Hepatocyte (in vitro differentiated cells): Measurements from ENCODE around the gene EME2. TPM values are rescaled to one million over a fixed set of nuclear protein-coding genes. Genes with fewer than 3 reads are reported as not detected.

Experiments used
- DNase-seq: peaks from one replicate; pipeline ENCODE4 v3.0.0-alpha.2; 2016; ENCODE audit warnings: low spot score
- H2AFZ ChIP-seq: fragments of 200-600 bp; sonication (generic); 2 replicates; pipeline ENCODE4 v1.6.0; 2016; ENCODE audit warnings: antibody characterized with exemption, mild to moderate bottlenecking
- H3K27ac ChIP-seq: fragments of 200-600 bp; sonication (generic); 2 replicates; pipeline ENCODE4 v1.5.1; 2016; ENCODE audit warnings: mild to moderate bottlenecking
- H3K27me3 ChIP-seq: fragments of 200-600 bp; sonication (generic); 2 replicates; pipeline ENCODE4 v1.6.1; 2016
- H3K36me3 ChIP-seq: fragments of 200-600 bp; sonication (generic); replicated peaks from 2 replicates; pipeline ENCODE4 v1.5.1; 2016; ENCODE audit warnings: low read depth; ENCODE audit not compliant: insufficient read depth
- H3K4me1 ChIP-seq: fragments of 200-600 bp; sonication (generic); 2 replicates; pipeline ENCODE4 v1.5.1; 2016; ENCODE audit warnings: mild to moderate bottlenecking, moderate library complexity; ENCODE audit not compliant: insufficient read depth
- H3K4me2 ChIP-seq: fragments of 200-600 bp; sonication (generic); 2 replicates; pipeline ENCODE4 v1.6.0; 2016
- H3K4me3 ChIP-seq: fragments of 200-600 bp; sonication (generic); 2 replicates; pipeline ENCODE4 v1.5.1; 2016; ENCODE audit warnings: mild to moderate bottlenecking
- H3K79me2 ChIP-seq: fragments of 200-600 bp; sonication (generic); 2 replicates; pipeline ENCODE4 v1.6.0; 2017; ENCODE audit warnings: mild to moderate bottlenecking
- H3K9me2 ChIP-seq: fragments of 200-600 bp; sonication (generic); replicated peaks from 2 replicates; pipeline ENCODE4 v1.6.0; 2017; ENCODE audit warnings: mild to moderate bottlenecking; ENCODE audit not compliant: insufficient read depth
- H3K9me3 ChIP-seq: fragments of 200-600 bp; sonication (generic); 2 replicates; pipeline ENCODE4 v1.5.1; 2016; ENCODE audit warnings: low read depth, mild to moderate bottlenecking
- H4K20me1 ChIP-seq: fragments of 200-600 bp; sonication (generic); 2 replicates; pipeline ENCODE4 v1.6.0; 2016; ENCODE audit warnings: mild to moderate bottlenecking; ENCODE audit not compliant: insufficient read depth, poor library complexity, severe bottlenecking
- EZH2 ChIP-seq: fragments of 200-600 bp; sonication (generic); IDR thresholded peaks from 2 replicates; pipeline ENCODE4 v1.6.1; 2016; ENCODE audit warnings: antibody characterized with exemption, mild to moderate bottlenecking, borderline replicate concordance
- EZH2phosphoT487 ChIP-seq: fragments of 200-600 bp; sonication (generic); IDR thresholded peaks from one replicate; pipeline ENCODE4 v1.6.1; 2018; ENCODE audit warnings: antibody characterized with exemption, mild to moderate bottlenecking, low read depth, moderate library complexity; ENCODE audit not compliant: unreplicated experiment, severe bottlenecking
- WGBS: methylation state at CpG from one replicate; pipeline ENCODE4 v1.1.6; 2016; ENCODE audit warnings: low lambda C conversion rate; ENCODE audit errors: missing lambda C conversion rate; 5-methylcytosine and 5-hydroxymethylcytosine counted together
- polyA plus RNA-seq: library from polyadenylated mRNA; unstranded; fragments of >200 nt; fragmentation: Nextera tagmentation; extraction: Ambion mirVana; gene quantifications from 2 replicates; pipeline ENCODE4 v1.2.1, GENCODE V29; 2016
- total RNA-seq: library from RNA; depleted of rRNA; stranded (reverse); fragments of >200 nt; gene quantifications from 2 replicates; pipeline ENCODE4 v1.2.3, GENCODE V29; 2014
- TF ChIP-seq, protein P1 (sequence below): fragments of 200-600 bp; sonication (generic); IDR thresholded peaks from 2 replicates; pipeline ENCODE4 v1.5.1; 2016; ENCODE audit warnings: antibody characterized with exemption, mild to moderate bottlenecking; ENCODE audit not compliant: poor library complexity

EME2 gene
- total and polyA plus RNA-seq, 2 experiments from 2014 or later, result 17.7 to 20.8 TPM

DNA sequence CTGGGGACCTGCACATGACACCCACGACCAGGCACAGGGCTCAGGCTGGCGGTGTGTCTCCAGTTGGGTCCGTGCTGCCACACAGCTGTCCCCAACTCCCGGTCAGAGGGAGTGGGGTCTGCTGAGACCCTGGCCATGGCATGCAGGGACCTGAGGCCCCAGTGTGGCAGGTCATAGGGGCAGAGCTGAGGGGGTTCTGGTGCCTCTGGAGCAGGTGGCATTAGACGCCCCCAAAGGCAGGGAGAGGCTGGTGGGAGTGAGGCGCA lies 14.4 kb downstream of the EME2 start:
- H4K20me1 ChIP-seq, result peaks cover 5% of the 10 kb centered on the region
- H3K36me3 ChIP-seq, result no peaks in the 10 kb centered on the region
- H3K27me3 ChIP-seq, result no peaks in the 10 kb centered on the region
- no peaks in the 10 kb centered on the region for H3K9me3 ChIP-seq
- no peak overlapping the region for H3K27ac ChIP-seq
- WGBS, result 89% methylated on average over 6 of the region's 6 CpGs
- no peak overlapping the region for H3K4me2 ChIP-seq
- DNase-seq, result no peak
- peaks cover 36% of the 10 kb centered on the region for H3K79me2 ChIP-seq
- peaks cover 3% of the 10 kb centered on the region for H3K4me1 ChIP-seq
- H3K4me3 ChIP-seq, result no peak overlapping the region
- TF ChIP-seq EZH2phosphoT487 (no peak), EZH2 (no peak)
- TF ChIP-seq, protein P1, sequence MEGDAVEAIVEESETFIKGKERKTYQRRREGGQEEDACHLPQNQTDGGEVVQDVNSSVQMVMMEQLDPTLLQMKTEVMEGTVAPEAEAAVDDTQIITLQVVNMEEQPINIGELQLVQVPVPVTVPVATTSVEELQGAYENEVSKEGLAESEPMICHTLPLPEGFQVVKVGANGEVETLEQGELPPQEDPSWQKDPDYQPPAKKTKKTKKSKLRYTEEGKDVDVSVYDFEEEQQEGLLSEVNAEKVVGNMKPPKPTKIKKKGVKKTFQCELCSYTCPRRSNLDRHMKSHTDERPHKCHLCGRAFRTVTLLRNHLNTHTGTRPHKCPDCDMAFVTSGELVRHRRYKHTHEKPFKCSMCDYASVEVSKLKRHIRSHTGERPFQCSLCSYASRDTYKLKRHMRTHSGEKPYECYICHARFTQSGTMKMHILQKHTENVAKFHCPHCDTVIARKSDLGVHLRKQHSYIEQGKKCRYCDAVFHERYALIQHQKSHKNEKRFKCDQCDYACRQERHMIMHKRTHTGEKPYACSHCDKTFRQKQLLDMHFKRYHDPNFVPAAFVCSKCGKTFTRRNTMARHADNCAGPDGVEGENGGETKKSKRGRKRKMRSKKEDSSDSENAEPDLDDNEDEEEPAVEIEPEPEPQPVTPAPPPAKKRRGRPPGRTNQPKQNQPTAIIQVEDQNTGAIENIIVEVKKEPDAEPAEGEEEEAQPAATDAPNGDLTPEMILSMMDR, result no peak
- no peak overlapping the region for H2AFZ ChIP-seq
- H3K9me2 ChIP-seq, result no peaks in the 10 kb centered on the region

DNA sequence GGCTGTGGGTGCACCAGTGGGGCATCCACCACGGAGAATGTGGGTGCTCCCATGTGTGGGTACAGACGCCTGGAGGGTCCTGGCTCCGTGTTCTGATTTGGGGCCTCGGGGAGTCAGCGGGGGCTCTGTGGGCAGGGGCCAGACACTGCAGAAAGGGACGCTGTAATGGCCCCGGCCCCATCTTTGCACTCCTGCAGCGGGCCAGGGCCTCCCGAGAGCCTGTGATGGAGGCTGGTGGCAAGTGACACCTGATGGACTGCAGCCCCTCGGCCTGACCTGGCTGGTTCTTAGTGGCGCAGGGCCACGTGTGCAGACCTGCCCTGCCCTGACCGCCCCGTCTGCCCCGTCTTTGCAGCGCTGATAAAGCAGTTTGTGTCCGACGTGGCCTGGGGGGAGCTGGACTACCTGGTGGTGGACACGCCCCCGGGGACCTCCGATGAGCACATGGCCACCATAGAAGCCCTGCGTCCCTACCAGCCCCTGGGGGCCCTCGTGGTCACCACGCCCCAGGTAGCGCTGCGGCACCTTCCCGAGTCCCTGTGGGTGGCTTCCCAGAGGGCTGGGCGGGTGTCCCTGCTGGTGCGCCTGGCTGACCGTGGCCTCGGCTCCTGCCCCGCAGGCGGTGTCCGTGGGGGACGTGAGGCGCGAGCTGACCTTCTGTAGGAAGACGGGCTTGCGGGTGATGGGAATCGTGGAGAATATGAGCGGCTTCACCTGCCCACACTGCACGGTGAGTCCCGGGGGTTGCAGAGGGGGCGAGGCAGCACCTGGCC lies 14.9 kb downstream of the EME2 start:
- H3K4me3 ChIP-seq, result no peak overlapping the region
- no peaks in the 10 kb centered on the region for H3K36me3 ChIP-seq
- H2AFZ ChIP-seq, result no peak overlapping the region
- DNase-seq, result no peak
- peaks cover 5% of the 10 kb centered on the region for H4K20me1 ChIP-seq
- peaks cover 3% of the 10 kb centered on the region for H3K4me1 ChIP-seq
- H3K79me2 ChIP-seq, result peaks cover 36% of the 10 kb centered on the region
- H3K4me2 ChIP-seq, result no peak overlapping the region
- no peaks in the 10 kb centered on the region for H3K9me2 ChIP-seq
- H3K27ac ChIP-seq, result no peak overlapping the region
- H3K27me3 ChIP-seq, result no peaks in the 10 kb centered on the region
- WGBS, result 95% methylated on average over 43 of the region's 44 CpGs
- TF ChIP-seq EZH2, result no peak
- TF ChIP-seq, protein P1, result no peak
- no peak for TF ChIP-seq EZH2phosphoT487
- H3K9me3 ChIP-seq, result no peaks in the 10 kb centered on the region

DNA sequence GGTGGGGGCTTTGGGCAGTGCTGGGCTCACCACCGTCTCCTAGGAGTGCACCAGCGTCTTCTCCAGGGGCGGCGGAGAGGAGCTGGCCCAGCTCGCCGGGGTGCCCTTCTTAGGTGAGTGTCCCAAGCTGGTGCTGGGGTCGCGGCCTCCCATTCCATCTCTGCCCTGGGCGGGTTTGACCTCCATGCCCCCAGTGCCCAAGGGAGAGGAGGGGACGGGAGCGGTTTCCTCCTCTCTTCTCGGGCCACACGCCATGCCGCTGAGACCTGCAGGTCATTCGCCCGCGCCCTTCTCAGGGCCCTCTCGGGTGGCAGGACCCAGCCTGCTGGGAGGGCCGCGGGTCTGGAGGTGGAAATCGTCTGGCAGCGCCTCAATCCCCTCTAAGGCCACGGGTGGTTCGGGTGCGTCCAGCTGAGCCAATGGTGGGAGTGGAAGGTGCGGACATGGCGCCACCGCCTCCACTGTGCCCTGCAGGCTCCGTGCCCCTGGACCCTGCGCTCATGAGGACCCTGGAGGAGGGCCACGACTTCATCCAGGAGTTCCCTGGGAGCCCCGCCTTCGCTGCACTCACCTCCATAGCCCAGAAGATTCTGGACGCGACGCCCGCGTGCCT lies 15.6 kb downstream of the EME2 start:
- Histone ChIP-seq H3K4me1 (peaks cover 3% of the 10 kb centered on the region), H3K27ac (no peak overlapping the region), H2AFZ (no peak overlapping the region), H3K27me3 (no peaks in the 10 kb centered on the region), H4K20me1 (peaks cover 5% of the 10 kb centered on the region), H3K79me2 (peaks cover 36% of the 10 kb centered on the region), H3K9me3 (no peaks in the 10 kb centered on the region), H3K4me2 (no peak overlapping the region), H3K36me3 (no peaks in the 10 kb centered on the region), H3K4me3 (no peak overlapping the region), H3K9me2 (no peaks in the 10 kb centered on the region)
- DNase-seq, result no peak
- TF ChIP-seq EZH2 (no peak), EZH2phosphoT487 (no peak)
- TF ChIP-seq, protein P1, result no peak
- 96% methylated on average over 30 of the region's 38 CpGs for WGBS
